ENCODE measurements around the gene EIF2S1. TPM values are rescaled to one million over a fixed set of nuclear protein-coding genes. Genes with fewer than 3 reads are reported as not detected.
"Not testable (repeated sequence)": the region's sequence is repeated elsewhere in the genome, so short reads cannot be mapped to it uniquely, and the experiment has no call there.

The EIF2S1 gene
- total RNA-seq, 4 donors from 2014 or later: 55.8 to 153 (median 138) TPM

GRCh38 chr14:67396381-67396970 lies 36.3 kb downstream of the EIF2S1 start:
- TF ChIP-seq POLR2A (IDR thresholded peaks at IDR 0.05): no peak
- TF ChIP-seq CTCF (IDR thresholded peaks at IDR 0.05): no peak
- H3K9me3 ChIP-seq: no peaks in the 10 kb centered on the region
- H3K4me3 ChIP-seq: no peak overlapping the region
- WGBS, 2 donors: 83 to 86% methylated on average over 2 of the region's 2 CpGs
- H3K27ac ChIP-seq: no peak overlapping the region
- H3K4me1 ChIP-seq: no peaks in the 10 kb centered on the region
- DNase-seq: no peak
- intact Hi-C loops (cut with DNase I): no loop called here
- H3K27me3 ChIP-seq: no peaks in the 10 kb centered on the region
- H3K36me3 ChIP-seq: peaks cover 0 to 41% (median 0%) of the 10 kb centered on the region in 3 donors

GRCh38 chr14:67397536-67397935 lies 37.4 kb downstream of the EIF2S1 start:
- Histone ChIP-seq H3K4me3 (no peak overlapping the region), H3K9me3 (no peaks in the 10 kb centered on the region), H3K27me3 (no peaks in the 10 kb centered on the region), H3K36me3 (peaks cover 0 to 39% (median 0%) of the 10 kb centered on the region in 3 donors), H3K4me1 (no peaks in the 10 kb centered on the region), H3K27ac (no peak overlapping the region)
- DNase-seq: no peak
- TF ChIP-seq CTCF (IDR thresholded peaks at IDR 0.05): no peak
- no peak for TF ChIP-seq POLR2A (IDR thresholded peaks at IDR 0.05)
- WGBS, 2 donors: 87 to 98% methylated on average over 3 to 9 of the region's 9 CpGs
- intact Hi-C loops (cut with DNase I): no loop called here

GRCh38 chr14:67400434-67400833 lies 40.3 kb downstream of the EIF2S1 start:
- 85 to 90% methylated on average over 3 to 4 of the region's 4 CpGs for WGBS, 2 donors
- Histone ChIP-seq H3K36me3 (peaks cover 0 to 10% (median 0%) of the 10 kb centered on the region in 3 donors), H3K27ac (no peak overlapping the region)

GRCh38 chr14:67405771-67406170 lies 45.6 kb downstream of the EIF2S1 start:
- WGBS, 2 donors: 95 to 97% methylated on average over 5 of the region's 5 CpGs
- TF ChIP-seq CTCF (IDR thresholded peaks at IDR 0.05): no peak
- no peak for TF ChIP-seq POLR2A (IDR thresholded peaks at IDR 0.05)
- Histone ChIP-seq H3K9me3 (no peaks in the 10 kb centered on the region), H3K27me3 (no peaks in the 10 kb centered on the region), H3K36me3 (no peaks in the 10 kb centered on the region), H3K27ac (no peak overlapping the region), H3K4me3 (no peak overlapping the region), H3K4me1 (peaks cover 0 to 23% (median 5%) of the 10 kb centered on the region in 3 donors)
- intact Hi-C loops (cut with DNase I): no loop called here
- no peak for DNase-seq

More at GRCh38 chr14:67400434-67400833, 40.3 kb downstream of the EIF2S1 start:
- intact Hi-C loops (cut with DNase I): no loop called here
- Histone ChIP-seq H3K27me3 (no peaks in the 10 kb centered on the region), H3K4me3 (no peak overlapping the region), H3K4me1 (no peaks in the 10 kb centered on the region), H3K9me3 (no peaks in the 10 kb centered on the region)
- DNase-seq: no peak
- TF ChIP-seq CTCF (IDR thresholded peaks at IDR 0.05): no peak
- no peak for TF ChIP-seq POLR2A (IDR thresholded peaks at IDR 0.05)

- WGBS, 2 donors: 81% methylated on average over 6 to 7 of the region's 7 CpGs
- H3K27me3 ChIP-seq: peaks cover 0 to 20% (median 0%) of the 10 kb centered on the region in 4 donors
These were observed 48.1 kb downstream of the EIF2S1 start for GRCh38 chr14:67408122-67408801.

More at GRCh38 chr14:67408122-67408801, 48.1 kb downstream of the EIF2S1 start:
- H3K9me3 ChIP-seq; DNase-seq; intact Hi-C loops (cut with DNase I); H3K4me3 ChIP-seq; H3K27ac ChIP-seq; H3K36me3 ChIP-seq: not testable (repeated sequence)
- peaks cover 0 to 41% (median 5%) of the 10 kb centered on the region in 3 donors for H3K4me1 ChIP-seq

All from esophagus squamous epithelium (tissue), 5 donors.